HFFc6 (cell line): ENCODE results near the gene CDC20. TPM values are rescaled to one million over a fixed set of nuclear protein-coding genes. Genes with fewer than 3 reads are reported as not detected.
"Not testable (repeated sequence)": the region's sequence is repeated elsewhere in the genome, so short reads cannot be mapped to it uniquely, and the experiment has no call there.

Experiments
- DNase-seq: peaks from one replicate; pipeline ENCODE4 v3.0.0-alpha.2; 2018
- H3K27ac Mint-ChIP-seq: 2 replicates; pipeline ENCODE4 v1.8.0; 2020; ENCODE audit warnings: mild to moderate bottlenecking, mixed read lengths
- H3K27me3 Mint-ChIP-seq: 2 replicates; pipeline ENCODE4 v1.8.0; 2021; ENCODE audit warnings: mild to moderate bottlenecking, moderate library complexity, mixed read lengths; ENCODE audit not compliant: insufficient read depth
- H3K36me3 Mint-ChIP-seq: 2 replicates; pipeline ENCODE4 v1.8.0; 2021; ENCODE audit warnings: low read depth, mixed read lengths
- H3K4me1 Mint-ChIP-seq: 2 replicates; pipeline ENCODE4 v1.8.0; 2020; ENCODE audit warnings: low read depth, mixed read lengths
- H3K4me3 Mint-ChIP-seq: 2 replicates; pipeline ENCODE4 v1.8.0; 2020; ENCODE audit warnings: mild to moderate bottlenecking, moderate library complexity, mixed read lengths
- H3K9me3 Mint-ChIP-seq: 2 replicates; pipeline ENCODE4 v1.8.0; 2020; ENCODE audit warnings: mild to moderate bottlenecking, mixed read lengths
- total RNA-seq, 6 experiments: library from RNA; stranded (reverse); fragmentation: NEBNext Ultra II Directional; extraction: Animal tissue kit (Norgen Biotek cat#: 25700); gene quantifications; 2 replicates in 1 of 6; 3 replicates in 5 of 6; pipeline ENCODE4 v1.2.3, GENCODE V29; 2021
- TF ChIP-seq, protein P1 (sequence below): fragments of 200-600 bp; sonication (generic); IDR thresholded peaks from 2 replicates; pipeline ENCODE4 v1.5.0; 2021; ENCODE audit warnings: antibody characterized with exemption, mild to moderate bottlenecking

CDC20 gene
- total RNA-seq, 6 experiments from 2014 or later = 87.0 to 221 (median 183) TPM

DNA sequence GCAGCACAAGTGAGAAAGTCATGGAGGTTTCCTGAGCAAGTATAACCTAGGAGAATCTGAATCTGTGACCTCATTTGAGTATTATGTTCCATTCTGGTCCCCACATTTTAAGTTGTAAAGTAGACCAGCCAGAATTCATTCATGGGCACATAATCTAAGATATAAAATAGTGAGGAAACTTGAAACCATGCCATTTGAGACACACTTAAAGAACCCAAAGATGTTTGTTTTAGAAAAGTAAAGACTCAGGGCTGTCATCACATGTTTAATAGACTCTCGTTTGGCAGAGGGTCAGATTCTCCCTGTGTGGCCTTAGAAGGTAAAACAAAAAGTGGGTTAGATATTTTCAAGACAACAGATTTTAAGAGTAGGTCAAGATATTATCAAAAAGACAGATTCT lies 37.3 kb downstream of the CDC20 start:
- H3K27me3 Mint-ChIP-seq = no peaks in the 10 kb centered on the region
- no peak overlapping the region for H3K27ac Mint-ChIP-seq
- DNase-seq = no peak
- peaks cover 11% of the 10 kb centered on the region; the same call in 1 of the 2 replicates for H3K4me1 Mint-ChIP-seq
- TF ChIP-seq, protein P1, sequence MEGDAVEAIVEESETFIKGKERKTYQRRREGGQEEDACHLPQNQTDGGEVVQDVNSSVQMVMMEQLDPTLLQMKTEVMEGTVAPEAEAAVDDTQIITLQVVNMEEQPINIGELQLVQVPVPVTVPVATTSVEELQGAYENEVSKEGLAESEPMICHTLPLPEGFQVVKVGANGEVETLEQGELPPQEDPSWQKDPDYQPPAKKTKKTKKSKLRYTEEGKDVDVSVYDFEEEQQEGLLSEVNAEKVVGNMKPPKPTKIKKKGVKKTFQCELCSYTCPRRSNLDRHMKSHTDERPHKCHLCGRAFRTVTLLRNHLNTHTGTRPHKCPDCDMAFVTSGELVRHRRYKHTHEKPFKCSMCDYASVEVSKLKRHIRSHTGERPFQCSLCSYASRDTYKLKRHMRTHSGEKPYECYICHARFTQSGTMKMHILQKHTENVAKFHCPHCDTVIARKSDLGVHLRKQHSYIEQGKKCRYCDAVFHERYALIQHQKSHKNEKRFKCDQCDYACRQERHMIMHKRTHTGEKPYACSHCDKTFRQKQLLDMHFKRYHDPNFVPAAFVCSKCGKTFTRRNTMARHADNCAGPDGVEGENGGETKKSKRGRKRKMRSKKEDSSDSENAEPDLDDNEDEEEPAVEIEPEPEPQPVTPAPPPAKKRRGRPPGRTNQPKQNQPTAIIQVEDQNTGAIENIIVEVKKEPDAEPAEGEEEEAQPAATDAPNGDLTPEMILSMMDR = no peak
- H3K9me3 Mint-ChIP-seq = no peaks in the 10 kb centered on the region
- peaks cover 11% of the 10 kb centered on the region for H3K36me3 Mint-ChIP-seq
- no peak overlapping the region for H3K4me3 Mint-ChIP-seq

DNA sequence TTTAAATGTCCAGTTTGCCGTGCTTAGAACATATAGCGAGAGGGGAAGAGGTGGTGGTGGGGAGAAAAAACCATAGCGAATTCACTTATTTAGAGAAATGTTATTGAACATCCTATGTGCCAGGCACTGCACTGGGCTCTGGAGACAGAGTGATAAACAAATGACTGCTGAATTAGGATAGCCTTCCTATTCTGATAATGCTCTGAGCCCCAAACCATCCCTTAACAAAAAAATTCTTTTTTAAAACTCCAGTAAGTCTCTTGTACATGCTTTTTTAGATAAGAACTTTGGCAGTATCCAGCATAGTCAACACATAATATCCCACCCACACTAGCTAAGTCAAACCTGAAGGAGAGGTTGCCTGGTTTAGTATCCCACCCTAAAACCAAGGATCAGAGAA lies 39.4 kb downstream of the CDC20 start:
- no peak for DNase-seq
- TF ChIP-seq, protein P1 = no peak
- H3K27ac Mint-ChIP-seq = no peak overlapping the region
- no peak overlapping the region for H3K4me3 Mint-ChIP-seq
- H3K9me3 Mint-ChIP-seq = no peaks in the 10 kb centered on the region
- H3K36me3 Mint-ChIP-seq = peaks cover 13% of the 10 kb centered on the region
- H3K4me1 Mint-ChIP-seq = peaks cover 3% of the 10 kb centered on the region; the same call in 1 of the 2 replicates
- no peaks in the 10 kb centered on the region for H3K27me3 Mint-ChIP-seq

DNA sequence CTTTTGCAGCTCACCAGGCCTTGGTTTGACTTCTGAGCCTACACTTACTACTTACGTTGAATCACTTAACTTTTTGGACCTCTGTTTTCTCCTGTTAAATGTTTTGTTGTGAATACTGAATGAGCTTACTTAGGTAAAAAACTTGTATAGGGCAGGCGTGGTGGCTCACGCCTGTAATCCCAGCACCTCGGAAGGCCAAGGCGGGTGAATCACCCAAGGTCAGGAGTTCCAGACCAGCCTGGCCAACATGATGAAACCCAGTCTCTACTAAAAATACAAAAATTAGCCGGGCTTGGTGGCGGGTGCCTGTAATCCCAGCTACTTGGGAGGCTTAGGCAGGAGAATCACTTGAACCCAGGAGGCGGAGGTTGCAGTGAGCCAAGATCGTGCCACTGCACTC lies 41.7 kb downstream of the CDC20 start:
- not testable (repeated sequence) for H3K4me1 Mint-ChIP-seq, H3K27ac Mint-ChIP-seq, H3K4me3 Mint-ChIP-seq, H3K9me3 Mint-ChIP-seq, H3K27me3 Mint-ChIP-seq, DNase-seq
- H3K36me3 Mint-ChIP-seq = peaks cover 28% of the 10 kb centered on the region

DNA sequence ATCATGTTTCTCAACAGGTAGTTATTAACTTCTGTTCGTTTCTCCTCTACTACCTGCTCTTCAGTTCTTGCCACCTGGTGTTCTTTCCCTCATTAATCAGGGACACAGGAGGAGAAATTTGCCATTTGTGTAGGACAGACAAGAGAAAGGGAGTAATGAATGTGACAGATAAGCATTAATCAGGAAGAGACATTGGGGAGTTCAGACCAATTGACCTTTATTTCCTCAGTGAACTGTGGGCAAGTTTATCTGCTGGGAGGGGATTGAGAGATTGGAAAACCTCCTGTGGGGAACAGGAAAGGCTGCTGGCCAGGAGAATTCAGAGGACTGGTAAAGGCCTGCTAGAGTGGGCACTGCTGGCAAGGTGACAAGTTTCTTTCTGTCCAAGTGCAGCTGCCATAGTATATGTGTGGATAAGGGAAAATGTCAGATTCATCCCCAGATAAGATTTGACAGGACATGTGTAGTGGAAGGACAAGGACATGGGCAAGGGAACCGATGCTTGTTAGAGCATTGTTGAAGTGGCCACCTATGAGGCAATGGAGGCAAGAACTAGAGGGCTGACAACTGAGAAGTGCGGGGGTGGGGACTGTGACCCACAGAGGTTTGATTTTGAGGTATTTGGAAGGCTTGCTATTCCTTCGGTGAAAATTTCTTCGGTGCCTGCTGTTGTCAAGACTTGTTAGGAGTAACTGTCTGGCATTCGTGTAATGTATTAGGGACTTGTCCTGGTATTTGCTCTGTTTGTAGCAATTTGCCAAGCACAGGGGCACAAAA lies 43.5 kb downstream of the CDC20 start:
- no peaks in the 10 kb centered on the region for H3K4me1 Mint-ChIP-seq
- no peaks in the 10 kb centered on the region for H3K9me3 Mint-ChIP-seq
- TF ChIP-seq, protein P1 = no peak
- peak overlapping the region; percentile 10; the same call in 1 of the 2 replicates for H3K27ac Mint-ChIP-seq
- H3K36me3 Mint-ChIP-seq = peaks cover 33% of the 10 kb centered on the region
- no peak overlapping the region for H3K4me3 Mint-ChIP-seq
- no peak for DNase-seq
- no peaks in the 10 kb centered on the region for H3K27me3 Mint-ChIP-seq

DNA sequence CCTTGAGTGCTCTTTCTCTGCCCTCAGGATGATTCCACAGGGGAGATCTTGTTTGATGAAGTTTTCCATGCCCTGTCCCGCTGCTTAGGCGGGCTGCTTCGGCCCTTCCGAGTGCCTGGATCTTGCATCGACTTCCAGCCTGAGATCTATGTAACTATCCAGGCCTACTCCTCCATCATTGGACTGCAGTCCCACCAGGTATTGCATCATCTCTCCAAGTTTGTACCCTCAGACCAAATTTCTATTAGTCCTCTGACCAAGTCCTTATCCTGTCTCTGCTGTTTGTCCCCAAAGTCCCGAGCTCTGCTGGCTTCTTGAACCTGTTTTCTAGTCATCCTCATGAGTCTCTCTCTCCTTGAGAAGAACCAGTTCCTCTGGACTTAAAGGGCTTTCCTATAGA lies 45.6 kb downstream of the CDC20 start:
- no peaks in the 10 kb centered on the region for H3K9me3 Mint-ChIP-seq
- H3K4me3 Mint-ChIP-seq = no peak overlapping the region
- H3K36me3 Mint-ChIP-seq = peaks cover 39% of the 10 kb centered on the region
- no peaks in the 10 kb centered on the region for H3K27me3 Mint-ChIP-seq
- H3K4me1 Mint-ChIP-seq = peaks cover 5% of the 10 kb centered on the region; the same call in 1 of the 2 replicates
- no peak overlapping the region for H3K27ac Mint-ChIP-seq
- TF ChIP-seq, protein P1 = no peak
- DNase-seq = no peak

DNA sequence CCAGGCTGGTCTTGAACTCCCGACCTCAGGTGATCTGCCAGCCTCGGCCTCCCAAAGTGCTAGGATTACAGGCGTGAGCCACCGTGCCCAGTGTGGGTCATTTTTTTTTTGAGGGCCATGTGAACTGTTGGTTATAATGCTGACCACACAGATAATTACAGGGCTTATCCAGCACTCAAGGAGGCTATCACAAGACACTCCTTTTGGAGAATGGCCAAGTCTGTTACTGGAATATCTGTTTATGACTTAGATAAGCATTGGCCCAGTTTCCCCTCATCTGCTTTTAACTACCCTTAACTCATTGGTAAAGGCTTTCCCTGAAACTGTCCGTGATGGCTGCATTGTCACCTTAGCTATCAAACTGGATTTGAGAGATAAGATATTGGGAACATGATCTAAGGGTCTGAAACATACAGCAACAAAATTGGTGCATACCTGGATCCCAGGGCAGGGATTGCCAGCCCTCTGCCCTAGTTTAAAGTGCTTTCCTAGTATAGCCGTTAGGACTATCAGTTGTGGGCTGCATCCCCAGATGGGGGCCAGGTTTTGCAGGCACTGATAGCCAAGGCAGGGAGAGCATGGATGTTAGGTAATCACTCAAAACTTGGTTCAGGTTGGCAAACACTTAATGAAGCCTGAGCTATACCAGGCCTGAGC lies 46.6 kb downstream of the CDC20 start:
- H3K4me1 Mint-ChIP-seq = peaks cover 12% of the 10 kb centered on the region; the same call in 1 of the 2 replicates
- no peaks in the 10 kb centered on the region for H3K9me3 Mint-ChIP-seq
- DNase-seq = no peak
- no peak overlapping the region for H3K4me3 Mint-ChIP-seq
- H3K36me3 Mint-ChIP-seq = peaks cover 48% of the 10 kb centered on the region
- TF ChIP-seq, protein P1 = no peak
- H3K27me3 Mint-ChIP-seq = no peaks in the 10 kb centered on the region
- no peak overlapping the region for H3K27ac Mint-ChIP-seq
